NT2/D1 (cell line): Measurements from ENCODE around the gene KCNQ5.
"Not testable (repeated sequence)": the region's sequence is repeated elsewhere in the genome, so short reads cannot be mapped to it uniquely, and the experiment has no call there.

ENCODE experiments used
- DNase-seq: peaks from one replicate; pipeline ENCODE4 v3.0.0-alpha.2; 2011; ENCODE audit warnings: low read depth, low spot score
- H3K27me3 ChIP-seq: 2 replicates; pipeline ENCODE4 v1.6.0; 2011; ENCODE audit warnings: mild to moderate bottlenecking; ENCODE audit not compliant: insufficient read length, insufficient read depth
- H3K36me3 ChIP-seq: 2 replicates; pipeline ENCODE4 v1.6.1; 2011; ENCODE audit warnings: mild to moderate bottlenecking, low read length, mixed read lengths; ENCODE audit not compliant: insufficient read depth, insufficient read length
- H3K4me1 ChIP-seq: 2 replicates; pipeline ENCODE4 v1.5.1; 2011; ENCODE audit not compliant: insufficient read depth, insufficient read length
- H3K4me3 ChIP-seq: 2 replicates; pipeline ENCODE4 v1.5.1; 2011; ENCODE audit warnings: low read depth; ENCODE audit not compliant: insufficient read length
- H3K9ac ChIP-seq: 2 replicates; pipeline ENCODE4 v1.6.0; 2011; ENCODE audit warnings: low read depth; ENCODE audit not compliant: insufficient read length
- H3K9me3 ChIP-seq: 2 replicates; pipeline ENCODE4 v1.5.1; 2011; ENCODE audit warnings: mild to moderate bottlenecking, low read length; ENCODE audit not compliant: insufficient read depth
- SUZ12 ChIP-seq: IDR thresholded peaks from 2 replicates; pipeline ENCODE4 v1.6.1; 2011; ENCODE audit not compliant: insufficient read length, insufficient read depth; ENCODE audit errors: extremely low read depth
- YY1 ChIP-seq: IDR thresholded peaks from 2 replicates; pipeline ENCODE4 v1.6.1; 2011; ENCODE audit not compliant: insufficient read length, insufficient read depth
- ZNF274 ChIP-seq: IDR thresholded peaks from 2 replicates; pipeline ENCODE4 v1.6.1; 2011; ENCODE audit warnings: mild to moderate bottlenecking, low read depth, low read length

Gene KCNQ5

GRCh38 chr6:72621291-72622093 is at the start of gene KCNQ5:
Gene KCNQ5 (plus strand): TSS chr6:72622064.
- Histone ChIP-seq H3K4me1 (no peaks in the 10 kb centered on the region), H3K9me3 (no peaks in the 10 kb centered on the region), H3K36me3 (no peaks in the 10 kb centered on the region), H3K27me3 (peaks cover 62% of the 10 kb centered on the region), H3K4me3 (peak within 1 kb of the TSS; percentile 62), H3K9ac (peak within 1 kb of the TSS; percentile 74)
- no peak for DNase-seq
- no peak for TF ChIP-seq ZNF274
- no peak for TF ChIP-seq SUZ12
- TF ChIP-seq YY1 = no peak

DNA sequence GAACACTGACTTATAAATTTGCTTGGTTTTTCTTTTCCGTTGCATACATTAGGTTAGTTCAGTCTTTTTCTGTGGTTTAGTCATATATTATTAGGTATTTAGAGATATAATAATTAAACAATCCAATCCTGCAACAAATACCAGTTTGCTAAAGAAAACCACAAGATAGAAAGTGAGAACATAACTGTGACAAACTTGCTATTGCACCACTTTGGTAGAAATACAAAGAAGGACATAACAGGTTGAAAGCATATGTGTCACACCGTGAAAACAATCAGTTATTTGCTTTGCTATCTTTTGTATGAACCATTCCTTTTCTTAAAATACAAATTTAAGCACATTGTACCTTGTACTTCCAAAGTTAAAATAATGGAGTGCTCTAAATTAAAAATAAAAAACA is 42.0 kb upstream of the KCNQ5 start:
- Histone ChIP-seq H3K9ac (no peak overlapping the region), H3K4me1 (no peaks in the 10 kb centered on the region), H3K4me3 (no peak overlapping the region), H3K9me3 (no peaks in the 10 kb centered on the region), H3K36me3 (no peaks in the 10 kb centered on the region), H3K27me3 (no peaks in the 10 kb centered on the region)
- no peak for DNase-seq
- TF ChIP-seq YY1 = no peak
- TF ChIP-seq SUZ12 = no peak

DNA sequence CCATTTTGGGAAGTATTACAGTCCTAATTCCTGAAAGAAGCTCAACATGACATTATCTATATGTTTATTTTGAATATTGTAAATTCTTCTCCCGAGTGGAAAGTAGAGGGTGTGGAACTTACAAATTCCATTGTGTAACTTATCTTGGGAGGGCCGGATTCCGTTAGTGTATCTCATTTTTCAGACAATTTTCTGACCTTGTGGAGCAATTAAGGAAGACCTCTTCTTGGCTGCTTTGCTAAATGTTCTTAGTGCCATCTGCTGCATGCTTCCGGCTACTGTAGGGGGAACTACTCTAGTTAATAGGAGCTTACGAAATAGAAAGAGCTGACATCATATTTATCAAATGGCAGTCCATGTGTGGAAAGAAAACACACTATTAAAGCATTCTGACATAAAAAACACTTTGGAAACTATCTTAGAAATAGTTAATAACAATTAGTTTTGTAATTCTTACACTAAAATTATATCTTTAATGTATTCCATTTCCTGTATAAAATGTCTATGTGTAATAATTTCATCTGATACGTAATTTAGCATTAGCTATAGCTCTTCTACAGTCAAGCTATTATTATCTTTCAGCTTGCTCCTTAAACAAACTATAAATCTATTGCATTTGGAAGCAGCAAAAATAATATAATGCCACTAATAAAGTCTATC is 41.5 kb upstream of the KCNQ5 start:
- no peaks in the 10 kb centered on the region for H3K4me1 ChIP-seq
- H3K36me3 ChIP-seq = no peaks in the 10 kb centered on the region
- H3K9ac ChIP-seq = no peak overlapping the region
- no peak overlapping the region for H3K4me3 ChIP-seq
- no peaks in the 10 kb centered on the region for H3K27me3 ChIP-seq
- H3K9me3 ChIP-seq = no peaks in the 10 kb centered on the region
- DNase-seq = no peak
- TF ChIP-seq YY1 (no peak), SUZ12 (no peak), ZNF274 (no peak)

DNA sequence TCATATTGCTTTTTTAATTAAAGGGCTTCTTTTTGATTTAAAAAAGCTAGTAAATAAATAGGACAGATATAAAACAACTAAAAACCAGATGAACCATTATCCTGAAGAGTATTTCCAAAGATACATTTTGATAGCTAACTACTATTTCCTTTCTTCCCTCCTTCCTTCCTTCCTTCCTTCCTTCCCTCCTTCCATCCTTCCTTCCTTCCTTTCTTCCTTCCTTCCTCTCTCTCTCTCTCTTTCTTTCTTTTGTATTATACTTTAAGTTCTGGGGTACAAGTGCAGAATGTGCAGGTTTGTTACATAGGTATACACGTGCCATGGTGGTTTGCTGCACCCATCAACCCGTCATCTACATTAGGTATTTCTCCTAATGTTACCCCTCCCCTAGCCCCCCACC is 40.9 kb upstream of the KCNQ5 start:
- not testable (repeated sequence) for H3K36me3 ChIP-seq, H3K9me3 ChIP-seq, H3K4me1 ChIP-seq, H3K4me3 ChIP-seq, H3K27me3 ChIP-seq, H3K9ac ChIP-seq, DNase-seq

DNA sequence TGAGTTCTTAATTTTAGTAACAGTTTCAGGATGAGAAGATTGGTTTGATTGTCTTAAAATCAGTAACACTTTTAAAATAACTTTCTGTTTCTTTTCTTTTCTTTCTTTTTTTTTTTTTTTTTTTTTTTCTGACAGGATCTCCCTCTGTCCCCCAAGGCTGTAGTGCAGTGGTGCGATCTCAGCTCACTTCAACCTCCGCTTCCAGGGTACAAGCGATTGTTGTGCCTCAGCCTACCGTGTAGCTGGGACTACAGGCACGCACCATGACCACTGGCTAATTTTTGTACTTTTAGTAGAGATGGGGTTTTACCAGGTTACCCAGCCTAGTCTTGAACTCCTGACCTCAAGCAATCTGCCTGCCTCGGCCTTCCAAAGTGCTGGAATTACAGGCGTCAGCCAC is 33.7 kb upstream of the KCNQ5 start:
- Histone ChIP-seq H3K4me1 (no peaks in the 10 kb centered on the region), H3K36me3 (no peaks in the 10 kb centered on the region), H3K9me3 (no peaks in the 10 kb centered on the region), H3K27me3 (no peaks in the 10 kb centered on the region), H3K9ac (no peak overlapping the region), H3K4me3 (no peak overlapping the region)
- TF ChIP-seq YY1 = no peak
- no peak for TF ChIP-seq SUZ12
- TF ChIP-seq ZNF274 = no peak
- DNase-seq = no peak

GRCh38 chr6:72589096-72589495 is 32.8 kb upstream of the KCNQ5 start:
- no peak for DNase-seq
- no peaks in the 10 kb centered on the region for H3K27me3 ChIP-seq
- H3K4me1 ChIP-seq = no peaks in the 10 kb centered on the region
- no peak overlapping the region for H3K9ac ChIP-seq
- H3K4me3 ChIP-seq = no peak overlapping the region
- H3K9me3 ChIP-seq = no peaks in the 10 kb centered on the region
- TF ChIP-seq ZNF274 (no peak), SUZ12 (no peak), YY1 (no peak)
- no peaks in the 10 kb centered on the region for H3K36me3 ChIP-seq

DNA sequence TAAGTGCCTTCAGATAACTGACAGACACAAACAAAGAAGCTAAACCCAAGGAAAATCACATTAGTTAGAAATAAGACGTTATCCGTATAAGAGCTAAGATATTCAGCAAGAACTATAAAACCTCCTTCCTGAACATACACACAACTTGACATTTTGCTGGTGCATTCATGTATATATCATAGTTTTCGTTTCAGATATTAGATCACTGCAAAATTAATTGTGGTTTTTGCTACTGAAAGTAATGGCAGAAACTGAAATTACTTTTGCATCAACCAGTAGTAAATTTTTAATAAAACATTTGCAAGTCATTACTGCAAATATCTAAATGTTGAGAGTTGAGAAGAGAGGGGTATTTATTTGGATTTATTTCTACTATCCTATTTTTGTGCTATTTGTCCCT is 26.1 kb upstream of the KCNQ5 start:
- Histone ChIP-seq H3K9me3 (no peaks in the 10 kb centered on the region), H3K4me3 (no peak overlapping the region), H3K4me1 (no peaks in the 10 kb centered on the region), H3K9ac (no peak overlapping the region), H3K27me3 (no peaks in the 10 kb centered on the region), H3K36me3 (no peaks in the 10 kb centered on the region)
- no peak for DNase-seq
- no peak for TF ChIP-seq YY1
- no peak for TF ChIP-seq SUZ12
- TF ChIP-seq ZNF274 = no peak
